Measurements from ENCODE around the gene PSMB3. TPM values are rescaled to one million over a fixed set of nuclear protein-coding genes. Genes with fewer than 3 reads are reported as not detected.
"Not testable (repeated sequence)": the region's sequence is repeated elsewhere in the genome, so short reads cannot be mapped to it uniquely, and the experiment has no call there.

Gene PSMB3
- polyA plus RNA-seq, 3 donors, result 117 to 136 (median 125) TPM

DNA sequence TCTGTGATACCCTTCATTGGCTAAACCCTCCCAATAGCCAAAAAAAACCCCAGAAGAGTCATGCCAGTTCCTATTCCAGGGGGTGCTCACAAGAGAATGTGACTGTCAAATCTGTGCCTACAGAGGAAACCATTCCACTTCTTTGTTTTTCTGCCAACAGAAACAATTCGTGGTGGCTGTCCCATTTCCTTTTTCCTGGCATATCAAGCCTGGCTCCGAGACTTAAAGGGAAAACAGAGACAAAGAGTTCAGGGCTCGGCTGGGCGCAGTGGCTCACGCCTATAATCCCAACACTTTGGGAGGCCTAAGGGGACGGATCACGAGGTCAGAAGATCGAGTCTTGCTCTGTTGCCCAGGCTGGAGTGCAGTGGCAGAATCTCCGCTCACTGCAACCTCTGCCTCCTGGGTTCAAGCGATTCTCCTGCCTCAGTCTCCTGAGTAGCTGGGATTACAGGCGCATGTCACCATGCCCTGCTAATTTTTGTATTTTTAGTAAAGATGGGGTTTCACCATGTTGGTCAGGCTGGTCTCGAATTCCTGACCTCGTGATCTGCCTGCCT, 37.7 kb downstream of the PSMB3 start:
- DNase-seq (ENCODE audit: low read depth in 3 of 3, low spot score in 2 of 3), result not testable (repeated sequence)

DNA sequence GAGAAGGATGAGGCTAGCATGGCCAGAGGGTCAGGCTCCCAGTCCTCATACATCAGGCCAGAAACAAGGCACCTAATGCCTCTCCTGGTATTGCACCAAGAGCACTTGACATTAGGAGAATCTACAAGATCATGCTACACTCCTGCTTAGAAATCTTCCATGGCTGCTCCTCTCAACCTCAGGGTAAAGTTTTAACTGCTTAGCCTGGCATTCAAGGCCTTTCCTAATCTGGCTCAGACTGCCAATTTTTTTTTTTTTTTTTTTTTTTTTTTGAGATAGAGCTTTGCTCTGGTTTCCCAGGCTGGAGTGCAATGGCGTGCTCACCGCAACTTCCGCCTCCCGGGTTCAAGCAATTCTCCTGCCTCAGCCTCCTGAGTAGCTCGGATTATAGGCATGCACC, 38.6 kb downstream of the PSMB3 start:
- DNase-seq (ENCODE audit: low read depth in 3 of 3, low spot score in 2 of 3), result no peak

DNA sequence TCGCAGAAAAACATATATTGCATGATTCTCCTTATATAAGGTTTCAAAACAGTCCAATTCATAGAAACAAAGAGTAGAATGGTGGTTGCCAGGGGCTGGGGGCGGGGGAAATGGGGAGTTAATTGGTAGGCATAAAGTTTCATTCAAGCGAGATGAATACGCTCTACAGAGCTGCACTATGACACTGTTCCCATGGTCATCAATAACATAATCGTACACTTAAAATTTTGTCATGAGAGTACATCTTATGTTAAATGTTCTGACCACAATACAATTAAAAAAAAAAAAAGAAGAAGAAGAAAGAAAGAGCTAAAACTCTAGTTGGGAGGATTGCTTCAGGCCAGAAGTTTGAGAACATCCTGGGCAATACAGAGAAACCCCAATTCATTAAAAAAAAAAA, 41.7 kb downstream of the PSMB3 start:
- DNase-seq (ENCODE audit: low read depth in 3 of 3, low spot score in 2 of 3), result no peak

DNA sequence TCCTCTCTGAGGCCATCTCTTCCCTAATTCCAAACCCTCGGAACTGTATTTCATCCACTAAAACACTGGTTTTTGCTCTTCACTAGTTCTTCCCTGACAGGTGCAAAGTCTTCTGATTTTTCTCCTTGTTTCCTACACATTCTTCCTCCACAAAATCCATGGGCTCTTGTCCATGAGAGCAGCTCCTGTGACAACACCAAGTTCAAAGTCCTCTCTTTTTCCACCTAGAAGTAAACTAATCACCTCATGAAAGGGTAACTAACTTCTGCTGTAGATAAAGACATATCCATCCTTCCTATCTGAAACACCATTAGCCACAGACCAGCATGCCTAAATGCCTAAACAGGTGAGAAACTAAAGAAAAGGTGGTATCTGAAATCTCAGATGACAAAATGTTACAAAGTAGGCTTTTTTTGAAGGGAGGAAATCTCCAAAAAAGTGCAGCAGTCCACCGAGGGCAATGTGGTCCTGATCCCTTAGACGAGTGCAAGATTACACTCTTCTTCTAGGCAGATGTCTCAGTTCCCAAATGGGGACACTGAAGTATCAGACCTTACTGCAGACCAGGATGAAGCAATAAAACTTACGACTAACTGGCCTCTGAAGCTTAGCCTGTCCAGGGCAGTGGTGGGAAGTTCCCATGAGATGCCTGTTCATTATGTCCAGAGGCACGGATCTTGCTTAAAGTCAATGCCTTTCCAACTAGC, 44.1 kb downstream of the PSMB3 start:
- no peak for DNase-seq (ENCODE audit: low read depth in 3 of 3, low spot score in 2 of 3)

DNA sequence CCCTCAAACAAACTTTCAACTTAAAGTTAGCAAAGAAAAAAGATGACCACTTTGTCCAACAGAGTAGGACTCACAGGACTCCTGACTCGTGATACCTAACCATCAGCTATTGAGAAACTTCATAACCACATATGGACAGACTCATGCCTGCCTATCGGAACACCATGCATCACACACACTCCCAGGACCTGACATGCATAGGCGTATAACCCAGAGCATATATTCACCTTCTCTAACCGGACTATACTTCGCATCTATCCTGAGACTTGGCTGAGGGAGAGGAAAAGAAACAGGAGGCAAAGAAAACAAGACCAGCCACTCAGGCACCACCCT, 44.6 kb downstream of the PSMB3 start:
- DNase-seq (ENCODE audit: low read depth in 3 of 3, low spot score in 2 of 3), result no peak

DNA sequence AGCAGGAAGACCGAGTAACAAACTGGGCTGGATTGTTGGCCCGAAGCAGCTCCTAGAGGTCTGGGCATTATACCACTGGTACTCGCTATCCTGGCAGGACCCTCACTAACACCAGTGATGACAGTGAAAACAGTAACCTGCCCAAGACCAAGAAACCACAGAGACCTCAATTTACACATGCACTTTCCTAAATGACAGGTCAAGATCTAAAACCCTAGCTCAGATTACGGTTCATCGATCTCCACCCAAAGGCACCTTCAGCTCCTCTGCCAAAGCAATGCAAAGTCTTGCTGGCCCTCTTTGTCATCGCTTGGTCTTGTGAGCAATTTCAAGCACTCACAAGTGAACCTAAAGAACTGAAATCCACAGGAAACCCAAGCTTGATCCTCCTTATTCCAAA, 45.3 kb downstream of the PSMB3 start:
- no peak for DNase-seq (ENCODE audit: low read depth in 3 of 3, low spot score in 2 of 3)

DNA sequence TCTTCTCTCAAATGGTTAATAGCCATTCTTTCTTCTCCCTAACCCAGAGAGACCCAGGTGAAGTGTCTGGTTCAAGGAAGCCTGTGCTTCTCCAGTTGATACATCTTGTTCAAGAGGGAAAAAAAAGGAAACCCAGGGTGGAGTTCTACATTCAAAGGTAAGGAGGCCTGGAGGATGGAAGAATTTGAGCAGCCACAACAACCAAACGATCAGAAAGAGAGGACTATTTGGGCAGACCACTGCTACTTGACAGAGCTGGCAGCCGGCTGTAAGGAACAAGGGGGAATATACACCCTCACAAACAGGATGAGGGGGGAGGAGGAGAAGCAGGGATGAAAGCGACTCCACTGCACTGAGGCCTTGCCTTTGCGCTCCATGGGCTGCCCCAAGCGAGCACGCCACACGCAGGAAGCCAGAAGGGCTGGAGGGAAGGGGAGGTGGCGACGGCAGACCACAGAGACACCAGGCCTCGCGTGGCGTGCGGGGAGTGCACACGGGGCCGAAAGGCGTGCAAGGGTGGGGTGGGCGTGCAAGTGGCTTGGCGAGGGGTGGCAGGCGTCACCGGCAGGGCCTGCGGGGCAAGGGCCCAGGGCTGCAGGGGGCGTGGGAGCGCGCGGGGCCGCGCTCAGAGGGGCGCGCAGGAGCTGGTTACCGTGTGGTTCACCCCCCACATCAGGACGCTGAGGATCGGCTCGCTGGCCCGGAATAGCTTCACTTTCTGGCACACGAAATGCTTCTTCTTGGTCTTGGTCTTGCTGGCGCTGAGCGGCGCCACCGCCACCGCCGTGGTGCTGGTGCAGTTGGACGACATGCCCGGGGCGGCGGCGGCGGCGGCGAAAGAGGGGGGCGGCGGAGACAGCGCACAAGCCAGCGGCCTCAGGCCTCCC, 46.3 kb downstream of the PSMB3 start:
- peak in 1 of 3 donors; percentile 17 for DNase-seq (ENCODE audit: low read depth in 3 of 3, low spot score in 2 of 3)

DNA sequence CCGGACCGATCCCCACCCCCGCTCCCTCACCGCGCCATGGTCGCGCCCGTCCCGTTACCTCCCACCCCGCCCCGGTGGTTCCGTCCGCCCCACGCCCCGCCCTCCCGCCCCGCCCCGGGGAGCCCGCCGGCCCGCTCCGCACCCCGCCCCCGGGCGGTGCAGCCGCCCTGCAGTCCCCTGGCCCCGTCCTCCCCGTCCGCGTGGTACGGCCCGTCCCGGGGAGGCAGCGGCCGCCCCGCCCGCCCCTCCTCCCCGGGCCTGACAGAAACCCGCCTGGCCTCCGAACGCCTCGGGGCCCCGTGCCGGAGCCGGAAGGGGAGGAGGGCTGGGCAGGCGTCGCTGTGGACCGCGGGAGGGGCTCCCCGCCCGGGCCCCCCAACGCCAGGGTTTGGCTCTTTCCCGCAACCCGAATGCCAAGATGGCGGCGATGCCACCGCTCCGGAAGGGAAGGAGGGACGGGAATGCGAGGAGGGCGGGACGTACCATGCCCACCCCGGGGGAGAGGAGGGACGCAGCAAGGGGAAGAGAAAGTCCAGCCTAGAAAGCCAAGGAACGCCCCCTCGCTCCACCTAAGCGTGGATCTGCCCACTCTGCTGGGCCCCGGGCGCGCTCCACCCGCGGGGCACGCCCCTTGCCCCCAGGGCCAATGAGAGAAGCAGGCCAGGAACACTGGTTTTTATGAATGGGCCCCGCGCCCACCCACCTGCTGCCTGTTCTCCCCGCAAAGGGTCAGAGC, 47.1 kb downstream of the PSMB3 start, which contains the start of gene PIP4K2B:
Gene PIP4K2B (minus strand): TSS at position 56 of the 736 bp plus-strand sequence. CDS start 132 bp downstream, outside the sequence.
- peak; percentile 88 to 93 (median 91) for DNase-seq (ENCODE audit: low read depth in 3 of 3, low spot score in 2 of 3)

DNA sequence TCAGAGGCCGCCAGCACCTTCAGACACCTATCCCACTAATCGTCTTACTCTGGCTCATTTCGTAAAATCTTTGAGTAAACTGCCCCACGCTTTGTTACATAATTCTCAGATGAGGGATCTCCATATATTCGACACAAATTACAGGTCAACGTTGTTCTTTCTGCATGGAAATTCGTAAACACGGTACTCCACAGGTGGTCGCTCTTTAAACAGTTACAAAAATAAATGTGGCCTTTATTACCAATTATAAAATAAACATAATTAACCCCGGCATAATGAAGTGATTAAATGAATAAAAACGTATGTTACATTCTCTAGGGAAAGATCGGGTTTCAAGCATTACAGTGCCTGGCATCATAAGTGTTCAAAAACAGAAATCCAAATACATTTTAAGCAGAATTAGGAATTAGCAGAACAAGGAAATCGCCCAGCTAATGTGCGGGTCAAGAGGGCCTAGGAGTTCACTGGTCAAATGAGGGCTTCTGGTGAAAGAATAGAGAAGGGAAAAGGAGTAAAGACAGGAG, 47.8 kb downstream of the PSMB3 start:
- no peak for DNase-seq (ENCODE audit: low read depth in 3 of 3, low spot score in 2 of 3)

DNA sequence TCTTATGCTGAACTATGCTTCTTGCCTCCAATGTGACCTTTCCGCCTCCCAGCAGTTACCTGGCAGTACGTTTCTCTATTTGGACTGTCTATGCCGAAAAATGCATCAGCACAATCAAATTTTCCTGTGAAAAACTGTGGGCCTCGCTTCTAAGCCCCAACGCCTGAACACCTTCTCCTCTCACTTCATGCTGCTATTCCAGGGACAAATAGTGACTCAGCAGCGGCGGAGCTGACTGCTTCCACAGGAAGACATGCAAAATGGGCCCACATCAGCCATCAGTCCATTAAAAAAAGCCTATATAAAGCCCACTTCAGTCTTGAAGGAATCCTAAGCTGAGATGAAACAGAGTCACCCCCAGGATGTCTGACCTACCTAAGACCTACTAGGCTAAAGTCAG, 57.3 kb downstream of the PSMB3 start:
- DNase-seq (ENCODE audit: low read depth in 3 of 3, low spot score in 2 of 3), result no peak

Other genes with a start within 250 kb of the PSMB3 start
- gene SRCIN1, start 146.8 kb upstream of the PSMB3 start, polyA plus RNA-seq (ENCODE audit: insufficient read length in 3 of 3), result 1 to 10 TPM; 2.4 to 2.7 (median 2.6) TPM
- 1 to 10 TPM; 1.2 to 1.4 (median 1.3) TPM for gene EPOP, start 77.8 kb upstream of the PSMB3 start, polyA plus RNA-seq (ENCODE audit: insufficient read length in 3 of 3)
- 10 to 100 TPM; 55.6 to 64.2 (median 63.0) TPM for gene MLLT6, start 47.5 kb upstream of the PSMB3 start, polyA plus RNA-seq (ENCODE audit: insufficient read length in 3 of 3)
- 10 to 100 TPM in 2 of 3 donors, 1 to 10 TPM in 1; 9.2 to 12.2 (median 10.2) TPM for gene CISD3, start 22.4 kb upstream of the PSMB3 start, polyA plus RNA-seq (ENCODE audit: insufficient read length in 3 of 3)
- 10 to 100 TPM; 56.6 to 70.4 (median 59.4) TPM for gene PCGF2, start 4.4 kb upstream of the PSMB3 start, polyA plus RNA-seq (ENCODE audit: insufficient read length in 3 of 3)
- gene PIP4K2B, start 46.8 kb downstream of the PSMB3 start, polyA plus RNA-seq (ENCODE audit: insufficient read length in 3 of 3), result 10 to 100 TPM; 74.4 to 83.5 (median 81.7) TPM
- 10 to 100 TPM; 24.8 to 26.3 (median 25.8) TPM for gene CWC25, start 72.6 kb downstream of the PSMB3 start, polyA plus RNA-seq (ENCODE audit: insufficient read length in 3 of 3)
- gene RPL23, start 101.0 kb downstream of the PSMB3 start, polyA plus RNA-seq (ENCODE audit: insufficient read length in 3 of 3), result 1,000 to 10,000 TPM; 2,780 to 3,019 (median 2,969) TPM
- gene LASP1, start 117.3 kb downstream of the PSMB3 start, polyA plus RNA-seq (ENCODE audit: insufficient read length in 3 of 3), result 100 to 1,000 TPM; 131 to 148 (median 140) TPM
- not detected for gene FBXO47, start 214.7 kb downstream of the PSMB3 start, polyA plus RNA-seq (ENCODE audit: insufficient read length in 3 of 3)